Naive B cell (primary cell): Measurements from ENCODE around the gene DSCAML1. TPM values are rescaled to one million over a fixed set of nuclear protein-coding genes. Genes with fewer than 3 reads are reported as not detected.

Experiments
- ATAC-seq, 2 donors: fragments of 150-1000 bp; cut with Tn5 transposase; 2 replicates each; pipeline ENCODE4 v1.10.0; 2021; ENCODE audit warnings: low read depth in 2 of 2, mild to moderate bottlenecking in 2 of 2, moderate library complexity in 2 of 2
- DNase-seq: peaks from one replicate; pipeline ENCODE4 v3.0.0; 2022
- H3K27ac Mint-ChIP-seq, 6 donors: one replicate each; pipeline ENCODE4 v1.8.0; 2020 to 2022; ENCODE audit warnings: mild to moderate bottlenecking in 6 of 6, mixed read lengths in 6 of 6, moderate library complexity in 5 of 6, inconsistent platforms in 2 of 6
- H3K27me3 Mint-ChIP-seq, 3 donors: one replicate each; pipeline ENCODE4 v1.8.0; 2021 to 2022; ENCODE audit warnings: mixed read lengths in 3 of 3, mild to moderate bottlenecking in 1 of 3
- H3K36me3 Mint-ChIP-seq, 2 donors: one replicate each; pipeline ENCODE4 v1.8.0; 2020 to 2022; ENCODE audit warnings: mixed read lengths in 2 of 2, inconsistent platforms in 1 of 2, mild to moderate bottlenecking in 1 of 2
- H3K4me1 Mint-ChIP-seq, 3 donors: one replicate each; pipeline ENCODE4 v1.8.0; 2020 to 2022; ENCODE audit warnings: mixed read lengths in 3 of 3, inconsistent platforms in 1 of 3, mild to moderate bottlenecking in 1 of 3, moderate library complexity in 1 of 3
- H3K4me3 Mint-ChIP-seq, 8 donors: one replicate each; pipeline ENCODE4 v1.8.0; 2020 to 2022; ENCODE audit warnings: mild to moderate bottlenecking in 8 of 8, mixed read lengths in 8 of 8, moderate library complexity in 8 of 8, inconsistent platforms in 2 of 8
- H3K9me3 Mint-ChIP-seq, 7 donors: one replicate each; pipeline ENCODE4 v1.8.0; 2020 to 2022; ENCODE audit warnings: mixed read lengths in 7 of 7, mild to moderate bottlenecking in 5 of 7, inconsistent platforms in 2 of 7, moderate library complexity in 1 of 7
- polyA plus RNA-seq, 6 donors: library from polyadenylated mRNA; unstranded; fragments of 300-500 nt; fragmentation: Illumina TruSeq; gene quantifications; one replicate each; pipeline ENCODE4 v1.2.3, GENCODE V29; 2021; ENCODE audit warnings: low read depth in 6 of 6

The DSCAML1 gene
- polyA plus RNA-seq, 6 donors from 2014 or later = 0.03 to 0.25 (median 0.11) TPM; not detected in 3

GRCh38 chr11:117501237-117501898, 295.6 kb downstream of the DSCAML1 start:
- no peaks in the 10 kb centered on the region for H3K4me1 Mint-ChIP-seq
- no peaks in the 10 kb centered on the region for H3K9me3 Mint-ChIP-seq
- no peak for ATAC-seq

GRCh38 chr11:117498791-117499190, 298.2 kb downstream of the DSCAML1 start:
- Mint-ChIP-seq H3K9me3 (no peaks in the 10 kb centered on the region), H3K4me1 (no peaks in the 10 kb centered on the region), H3K27ac (no peak overlapping the region), H3K27me3 (peaks cover 12 to 23% (median 15%) of the 10 kb centered on the region in 3 donors), H3K4me3 (no peak overlapping the region), H3K36me3 (peaks cover 0 to 8% of the 10 kb centered on the region in 2 donors)
- ATAC-seq = no peak
- DNase-seq = no peak

More at GRCh38 chr11:117501237-117501898, 295.6 kb downstream of the DSCAML1 start:
- no peak overlapping the region for H3K27ac Mint-ChIP-seq
- H3K27me3 Mint-ChIP-seq = peaks cover under 1 to 21% (median 6%) of the 10 kb centered on the region in 3 donors
- H3K4me3 Mint-ChIP-seq = no peak overlapping the region
- peaks cover 0 to 8% of the 10 kb centered on the region in 2 donors for H3K36me3 Mint-ChIP-seq
- no peak for DNase-seq

DNA sequence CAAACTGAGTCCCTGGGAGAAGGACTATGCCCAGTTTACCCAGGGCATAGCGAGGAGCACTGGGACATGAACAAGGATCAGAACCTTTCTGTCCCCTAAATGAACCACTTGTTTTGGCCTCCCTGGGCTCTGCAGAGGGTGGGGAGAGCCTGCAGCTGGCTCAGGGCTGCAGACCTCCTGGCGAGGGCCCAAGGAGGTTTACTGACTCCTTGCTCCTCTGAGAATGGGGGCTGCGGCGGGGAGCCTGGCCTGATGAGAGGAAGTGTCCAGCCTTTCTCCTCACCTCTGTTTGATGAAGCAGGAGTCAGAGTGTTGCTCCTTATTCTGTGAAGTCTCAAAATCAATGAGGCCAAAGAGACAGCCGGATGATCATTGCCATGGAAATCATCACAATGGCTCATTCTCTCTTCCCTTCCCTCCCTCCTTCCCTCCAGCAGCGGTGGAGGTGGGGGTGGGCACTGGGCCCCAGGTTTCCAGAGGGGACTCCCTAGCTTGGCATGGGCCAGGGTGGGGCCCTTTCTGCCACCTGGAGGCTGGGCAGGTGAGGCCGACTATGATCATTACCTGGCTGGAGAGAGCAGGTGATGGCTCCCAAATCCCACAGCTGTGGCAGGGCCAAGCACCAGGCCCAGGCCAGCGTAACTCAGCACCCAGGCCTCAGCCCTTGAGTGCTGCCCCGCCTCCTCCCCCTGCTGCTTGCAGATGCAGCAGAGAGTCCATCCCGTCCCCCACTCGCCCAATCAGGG, 299.6 kb downstream of the DSCAML1 start:
- Mint-ChIP-seq H3K27ac (no peak overlapping the region), H3K36me3 (peaks cover 0 to 8% of the 10 kb centered on the region in 2 donors), H3K9me3 (no peaks in the 10 kb centered on the region), H3K4me1 (no peaks in the 10 kb centered on the region), H3K27me3 (peaks cover 12 to 23% (median 15%) of the 10 kb centered on the region in 3 donors), H3K4me3 (no peak overlapping the region)
- no peak for ATAC-seq
- no peak for DNase-seq

- no peak for DNase-seq
- no peak for ATAC-seq
- Mint-ChIP-seq H3K36me3 (no peaks in the 10 kb centered on the region), H3K4me3 (no peak overlapping the region), H3K27me3 (peaks cover 14 to 25% (median 19%) of the 10 kb centered on the region in 3 donors), H3K27ac (no peak overlapping the region), H3K4me1 (peaks cover under 1 to 6% (median 2%) of the 10 kb centered on the region in 3 donors), H3K9me3 (no peaks in the 10 kb centered on the region)
These were observed 301.7 kb downstream of the DSCAML1 start for GRCh38 chr11:117495357-117495756.

GRCh38 chr11:117492578-117493251, 304.3 kb downstream of the DSCAML1 start:
- Mint-ChIP-seq H3K9me3 (no peaks in the 10 kb centered on the region), H3K36me3 (no peaks in the 10 kb centered on the region), H3K27ac (no peak overlapping the region), H3K4me1 (peaks cover 3 to 7% (median 5%) of the 10 kb centered on the region in 3 donors), H3K4me3 (no peak overlapping the region), H3K27me3 (peaks cover 25 to 36% (median 29%) of the 10 kb centered on the region in 3 donors)
- ATAC-seq (no peak), DNase-seq (no peak)

GRCh38 chr11:117490911-117491310, 306.1 kb downstream of the DSCAML1 start:
- peaks cover 3 to 7% (median 5%) of the 10 kb centered on the region in 3 donors for H3K4me1 Mint-ChIP-seq
- ATAC-seq (no peak), DNase-seq (no peak)
- H3K36me3 Mint-ChIP-seq = no peaks in the 10 kb centered on the region
- H3K4me3 Mint-ChIP-seq = no peak overlapping the region
- peaks cover 18 to 38% (median 24%) of the 10 kb centered on the region in 3 donors for H3K27me3 Mint-ChIP-seq
- peaks cover 0 to 3% (median 0%) of the 10 kb centered on the region in 7 donors for H3K9me3 Mint-ChIP-seq
- H3K27ac Mint-ChIP-seq = no peak overlapping the region

GRCh38 chr11:117489999-117490679, 306.9 kb downstream of the DSCAML1 start:
- Mint-ChIP-seq H3K27me3 (peaks cover 13 to 34% (median 18%) of the 10 kb centered on the region in 3 donors), H3K4me3 (no peak overlapping the region), H3K27ac (peak overlapping the region in 1 of 6 donors; percentile 72), H3K9me3 (peaks cover 0 to 3% (median 0%) of the 10 kb centered on the region in 7 donors), H3K4me1 (peaks cover 3 to 7% (median 5%) of the 10 kb centered on the region in 3 donors), H3K36me3 (no peaks in the 10 kb centered on the region)
- no peak for DNase-seq
- ATAC-seq = no peak

DNA sequence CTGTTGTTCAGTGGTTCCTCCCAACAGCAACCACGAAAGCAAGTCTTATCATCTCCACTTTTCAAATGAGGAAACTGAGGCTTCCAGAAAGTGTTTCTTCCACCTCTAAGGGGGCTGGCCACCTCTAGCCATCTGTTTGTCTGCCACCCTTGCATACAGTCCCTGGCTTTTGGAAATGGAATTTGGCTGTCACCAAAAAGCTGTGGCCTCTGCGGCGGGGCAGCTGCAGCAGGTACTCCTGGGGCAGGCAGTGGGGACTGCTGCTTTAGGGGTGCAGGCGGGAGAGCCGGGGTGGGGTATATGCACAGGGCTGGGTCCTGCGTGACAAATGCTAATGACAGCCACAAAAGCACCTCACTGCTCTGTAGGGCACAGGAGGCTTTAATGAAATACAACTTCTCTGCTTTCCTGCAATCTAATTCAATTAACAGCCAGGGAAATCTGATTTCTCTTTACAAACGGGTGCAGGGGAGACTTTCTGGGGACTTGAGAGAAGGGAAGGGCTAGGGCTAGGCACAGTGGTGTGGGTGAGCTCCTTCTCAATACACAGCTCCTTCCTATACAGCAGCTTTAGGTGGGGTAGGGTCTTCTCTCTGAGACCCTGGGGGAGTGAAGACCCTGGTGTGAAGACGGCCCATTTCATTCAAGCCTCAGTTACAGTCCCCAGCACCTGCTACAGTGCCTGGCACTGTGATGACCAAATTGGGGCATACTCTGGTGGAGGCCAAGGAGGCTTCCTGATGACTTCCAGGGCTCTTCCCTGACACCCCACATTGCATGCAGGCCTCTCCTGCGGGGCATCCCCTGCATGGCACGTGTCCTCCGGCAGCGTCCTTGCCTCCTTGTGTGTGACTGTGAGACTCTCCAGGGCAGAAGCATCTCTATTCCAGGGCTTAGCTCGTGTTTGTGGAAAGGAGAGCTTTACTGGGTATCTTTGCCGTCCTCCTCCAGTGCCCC, 307.7 kb downstream of the DSCAML1 start:
- H3K4me1 Mint-ChIP-seq = peaks cover 3 to 7% (median 5%) of the 10 kb centered on the region in 3 donors
- DNase-seq (no peak), ATAC-seq (no peak)
- H3K27ac Mint-ChIP-seq = peak overlapping the region in 1 of 6 donors; percentile 24
- peaks cover 13 to 34% (median 18%) of the 10 kb centered on the region in 3 donors for H3K27me3 Mint-ChIP-seq
- H3K9me3 Mint-ChIP-seq = peaks cover 0 to 3% (median 0%) of the 10 kb centered on the region in 7 donors
- no peaks in the 10 kb centered on the region for H3K36me3 Mint-ChIP-seq
- no peak overlapping the region for H3K4me3 Mint-ChIP-seq

DNA sequence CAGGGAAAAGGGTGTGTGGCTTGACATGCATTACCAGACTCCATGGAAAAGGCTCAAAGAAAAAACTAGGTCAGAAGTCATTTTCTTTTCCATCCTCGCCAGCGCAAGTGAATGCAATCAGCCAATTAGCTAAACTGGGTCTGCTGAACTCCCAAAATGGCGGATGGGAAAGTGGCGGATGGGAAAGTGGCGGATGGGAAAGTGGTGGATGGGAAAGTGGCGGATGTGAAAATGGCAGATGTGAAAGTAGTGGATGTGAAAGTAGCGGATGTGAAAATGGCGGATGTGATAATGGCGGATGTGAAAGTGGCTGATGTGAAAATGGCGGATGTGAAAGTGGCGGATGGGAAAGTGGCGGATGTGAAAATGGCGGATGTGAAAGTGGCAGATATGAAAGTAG, 311.0 kb downstream of the DSCAML1 start:
- Mint-ChIP-seq H3K36me3 (no peaks in the 10 kb centered on the region), H3K9me3 (peaks cover 0 to 3% (median 0%) of the 10 kb centered on the region in 7 donors), H3K27me3 (peaks cover 13 to 32% (median 17%) of the 10 kb centered on the region in 3 donors), H3K4me3 (no peak overlapping the region), H3K4me1 (peaks cover 3 to 7% (median 5%) of the 10 kb centered on the region in 3 donors), H3K27ac (peak overlapping the region in 1 of 6 donors; percentile 21)
- no peak for DNase-seq
- no peak for ATAC-seq

DNA sequence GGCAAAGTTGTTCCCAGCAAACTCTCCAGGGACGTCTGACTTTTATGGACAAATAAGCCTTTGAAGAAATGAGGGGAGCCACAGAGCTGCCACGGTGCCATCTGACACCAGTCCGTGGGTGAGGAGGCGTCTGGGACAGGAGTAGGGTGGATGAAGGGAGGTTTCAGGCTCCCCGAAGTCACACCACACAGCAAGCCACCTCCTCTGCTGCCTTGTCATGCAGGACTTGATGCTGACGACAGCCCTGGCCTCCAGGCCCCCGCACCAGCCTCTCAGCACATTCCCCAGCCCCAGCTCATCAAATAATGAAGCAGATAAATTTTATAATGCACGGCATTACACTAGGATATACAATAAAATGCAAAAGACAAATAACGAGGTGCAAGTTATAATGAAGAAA, 312.9 kb downstream of the DSCAML1 start:
- Mint-ChIP-seq H3K27ac (no peak overlapping the region), H3K27me3 (peaks cover 0 to 16% (median 7%) of the 10 kb centered on the region in 3 donors), H3K9me3 (peaks cover 0 to 3% (median 0%) of the 10 kb centered on the region in 7 donors), H3K4me3 (no peak overlapping the region), H3K4me1 (no peaks in the 10 kb centered on the region), H3K36me3 (no peaks in the 10 kb centered on the region)
- ATAC-seq (no peak), DNase-seq (no peak)

- Mint-ChIP-seq H3K9me3 (peaks cover 0 to 3% (median 0%) of the 10 kb centered on the region in 7 donors), H3K4me1 (no peaks in the 10 kb centered on the region), H3K27me3 (peaks cover 3 to 16% (median 4%) of the 10 kb centered on the region in 3 donors), H3K36me3 (no peaks in the 10 kb centered on the region), H3K4me3 (no peak overlapping the region), H3K27ac (no peak overlapping the region)
- ATAC-seq (no peak), DNase-seq (no peak)
These were observed 313.6 kb downstream of the DSCAML1 start for GRCh38 chr11:117483372-117483771.

GRCh38 chr11:117482881-117483280, 314.1 kb downstream of the DSCAML1 start:
- peaks cover 0 to 3% (median 0%) of the 10 kb centered on the region in 7 donors for H3K9me3 Mint-ChIP-seq
- ATAC-seq = no peak
- H3K4me3 Mint-ChIP-seq = no peak overlapping the region
- H3K36me3 Mint-ChIP-seq = no peaks in the 10 kb centered on the region
- peaks cover 0 to 18% (median 8%) of the 10 kb centered on the region in 3 donors for H3K27me3 Mint-ChIP-seq
- no peaks in the 10 kb centered on the region for H3K4me1 Mint-ChIP-seq
- no peak for DNase-seq
- no peak overlapping the region for H3K27ac Mint-ChIP-seq
